Liver (tissue), 9 donors: Measurements from ENCODE around the gene PLEKHH2. TPM values are rescaled to one million over a fixed set of nuclear protein-coding genes. Genes with fewer than 3 reads are reported as not detected.
"Not testable (repeated sequence)": the region's sequence is repeated elsewhere in the genome, so short reads cannot be mapped to it uniquely, and the experiment has no call there.

Experiments
- DNase-seq: peaks from one replicate; pipeline ENCODE4 v3.0.0-alpha.2; 2017; ENCODE audit warnings: low spot score
- H3K27ac ChIP-seq, 2 donors: one replicate each; pipeline ENCODE4 v1.7.0; 2013; ENCODE audit warnings: inconsistent platforms in 2 of 2, low read length in 2 of 2, control low read depth in 1 of 2, low read depth in 1 of 2, mild to moderate bottlenecking in 1 of 2
- H3K27me3 ChIP-seq, 4 donors: one replicate each; pipeline versions ENCODE4 v1.6.1 to v1.7.0; 2013; ENCODE audit warnings: low read length in 3 of 4, inconsistent platforms in 1 of 4, mild to moderate bottlenecking in 1 of 4, moderate library complexity in 1 of 4; ENCODE audit not compliant: control insufficient read depth in 4 of 4, insufficient read depth in 4 of 4
- H3K36me3 ChIP-seq, 4 donors: one replicate each; pipeline versions ENCODE4 v1.6.1 to v1.7.0; 2013; ENCODE audit warnings: low read length in 3 of 4, mild to moderate bottlenecking in 3 of 4, low read depth in 1 of 4, moderate library complexity in 1 of 4; ENCODE audit not compliant: control insufficient read depth in 4 of 4, insufficient read depth in 3 of 4
- H3K4me1 ChIP-seq, 4 donors: one replicate each; pipeline versions ENCODE4 v1.6.1 to v1.7.0; 2013; ENCODE audit warnings: low read length in 3 of 4, mild to moderate bottlenecking in 3 of 4, moderate library complexity in 1 of 4; ENCODE audit not compliant: control insufficient read depth in 4 of 4, insufficient read depth in 4 of 4
- H3K4me3 ChIP-seq, 3 donors: one replicate each; pipeline versions ENCODE4 v1.6.1 to v1.7.0; 2013; ENCODE audit warnings: low read length in 3 of 3, control low read depth in 1 of 3, low read depth in 1 of 3, mild to moderate bottlenecking in 1 of 3
- H3K9ac ChIP-seq, 2 donors: one replicate each; pipeline ENCODE4 v1.7.0; 2013; ENCODE audit warnings: low read length in 2 of 2, mild to moderate bottlenecking in 2 of 2, moderate library complexity in 2 of 2, control low read depth in 1 of 2, low read depth in 1 of 2
- H3K9me3 ChIP-seq, 4 donors: one replicate each; pipeline versions ENCODE4 v1.6.1 to v1.7.0; 2013; ENCODE audit warnings: low read length in 3 of 4; ENCODE audit not compliant: control insufficient read depth in 4 of 4
- EGR1 ChIP-seq, 2 donors: IDR thresholded peaks; 2 replicates each; pipeline ENCODE4 v1.6.1; 2016 to 2018; ENCODE audit warnings: antibody characterized with exemption in 2 of 2, low read depth in 2 of 2
- FOXA1 ChIP-seq: IDR thresholded peaks from 2 replicates; pipeline ENCODE4 v1.6.1; 2016; ENCODE audit warnings: antibody characterized with exemption
- FOXA2 ChIP-seq: IDR thresholded peaks from 2 replicates; pipeline ENCODE4 v1.6.1; 2016; ENCODE audit warnings: antibody characterized with exemption
- GABPA ChIP-seq, 2 donors: IDR thresholded peaks in 1 of 2; conservative IDR thresholded peaks in 1 of 2; 2 replicates each; pipeline ENCODE4 v1.6.1; 2016; ENCODE audit warnings: antibody characterized with exemption in 2 of 2, mild to moderate bottlenecking in 1 of 2, moderate library complexity in 1 of 2
- HNF4A ChIP-seq, 2 donors: conservative IDR thresholded peaks; 2 replicates each; pipeline ENCODE4 v1.6.1; 2016; ENCODE audit warnings: antibody characterized with exemption in 2 of 2, mild to moderate bottlenecking in 2 of 2
- HNF4G ChIP-seq: IDR thresholded peaks from 2 replicates; pipeline ENCODE4 v1.6.1; 2016; ENCODE audit warnings: antibody characterized with exemption
- JUND ChIP-seq, 2 donors: IDR thresholded peaks; 2 replicates each; pipeline ENCODE4 v1.6.1; 2016; ENCODE audit warnings: antibody characterized with exemption in 2 of 2
- NR2F2 ChIP-seq: IDR thresholded peaks from 2 replicates; pipeline ENCODE4 v1.6.1; 2016; ENCODE audit warnings: antibody characterized with exemption
- RAD21 ChIP-seq, 2 donors: IDR thresholded peaks; 2 replicates each; pipeline ENCODE4 v1.6.1; 2016; ENCODE audit warnings: antibody characterized with exemption in 2 of 2, mild to moderate bottlenecking in 2 of 2
- RXRA ChIP-seq, 2 donors: IDR thresholded peaks; 2 replicates each; pipeline ENCODE4 v1.6.1; 2017 to 2018; ENCODE audit warnings: antibody characterized with exemption in 2 of 2, mild to moderate bottlenecking in 1 of 2
- SP1 ChIP-seq: IDR thresholded peaks from 2 replicates; pipeline ENCODE4 v1.6.1; 2018; ENCODE audit warnings: antibody characterized with exemption, mild to moderate bottlenecking
- TAF1 ChIP-seq: conservative IDR thresholded peaks from 2 replicates; pipeline ENCODE4 v1.6.1; 2016; ENCODE audit warnings: antibody characterized with exemption, mild to moderate bottlenecking
- YY1 ChIP-seq: IDR thresholded peaks from 2 replicates; pipeline ENCODE4 v1.6.1; 2016; ENCODE audit warnings: antibody characterized with exemption, mild to moderate bottlenecking
- WGBS: extraction: QIAGEN DNeasy Blood & Tissue Kit; methylation state at CpG from one replicate; pipeline ENCODE4 v1.1.7; 2013; 5-methylcytosine and 5-hydroxymethylcytosine counted together
- polyA plus RNA-seq, 2 donors: library from polyadenylated mRNA; stranded (reverse) in 1 of 2; unstranded in 1 of 2; fragments of 200-250 nt in 1 of 2; fragments of >200 nt in 1 of 2; fragmentation: Nextera tagmentation in 1 of 2; extraction: Ambion mirVana in 1 of 2; gene quantifications; one replicate each; pipeline versions ENCODE4 v1.2.1 to v1.2.3, GENCODE V29; 2013 to 2015
- total RNA-seq, 2 donors: library from RNA; depleted of rRNA; stranded (reverse); fragments of >200 nt; gene quantifications; one replicate each; pipeline ENCODE4 v1.2.3, GENCODE V29; 2014
- TF ChIP-seq, protein P1 (sequence below): IDR thresholded peaks from 2 replicates; pipeline ENCODE4 v1.6.1; 2016; ENCODE audit warnings: antibody characterized with exemption, mild to moderate bottlenecking
- TF ChIP-seq, protein P2 (sequence below): fragments of 150-350 bp; IDR thresholded peaks from 2 replicates; pipeline ENCODE4 v1.5.1; 2017; ENCODE audit warnings: improper control_type of control experiment, low read depth, low read length; ENCODE audit not compliant: missing input control
- TF ChIP-seq, protein P3 (sequence below): IDR thresholded peaks from 2 replicates; pipeline ENCODE4 v1.6.1; 2016; ENCODE audit warnings: antibody characterized with exemption
- TF ChIP-seq, protein P4 (sequence below): IDR thresholded peaks from 2 replicates; pipeline ENCODE4 v1.6.1; 2016; ENCODE audit warnings: antibody characterized with exemption
- TF ChIP-seq, protein P5 (sequence below): IDR thresholded peaks from 2 replicates; pipeline ENCODE4 v1.6.1; 2016; ENCODE audit warnings: antibody characterized with exemption
- donor health status: healthy.
- donor health status: healthy.
- donor health status: healthy.
- donor health status: healthy.
- donor health status: healthy.

PLEKHH2 gene
- total and polyA plus RNA-seq, 4 donors: 0.51 to 3.8 (median 1.0) TPM

DNA sequence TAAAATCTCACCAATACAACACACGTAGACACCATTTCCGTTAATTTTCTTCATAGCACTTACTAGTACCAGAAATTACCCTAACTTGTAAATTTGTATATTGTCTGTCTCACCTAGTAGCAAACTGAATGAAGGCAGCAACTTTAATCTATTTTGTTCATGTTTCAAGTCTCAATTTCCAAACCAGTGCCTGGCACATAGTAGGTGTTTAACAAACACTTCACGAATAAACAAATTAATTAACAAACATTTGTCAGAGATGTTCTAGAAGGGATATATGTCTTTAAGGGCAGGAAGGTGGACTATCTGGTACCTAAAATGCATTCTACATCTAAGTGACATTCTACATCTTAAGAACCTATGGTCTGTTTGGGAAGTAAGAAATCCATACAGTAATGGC is 42.2 kb upstream of the PLEKHH2 start (continued):
- TF ChIP-seq, protein P1, sequence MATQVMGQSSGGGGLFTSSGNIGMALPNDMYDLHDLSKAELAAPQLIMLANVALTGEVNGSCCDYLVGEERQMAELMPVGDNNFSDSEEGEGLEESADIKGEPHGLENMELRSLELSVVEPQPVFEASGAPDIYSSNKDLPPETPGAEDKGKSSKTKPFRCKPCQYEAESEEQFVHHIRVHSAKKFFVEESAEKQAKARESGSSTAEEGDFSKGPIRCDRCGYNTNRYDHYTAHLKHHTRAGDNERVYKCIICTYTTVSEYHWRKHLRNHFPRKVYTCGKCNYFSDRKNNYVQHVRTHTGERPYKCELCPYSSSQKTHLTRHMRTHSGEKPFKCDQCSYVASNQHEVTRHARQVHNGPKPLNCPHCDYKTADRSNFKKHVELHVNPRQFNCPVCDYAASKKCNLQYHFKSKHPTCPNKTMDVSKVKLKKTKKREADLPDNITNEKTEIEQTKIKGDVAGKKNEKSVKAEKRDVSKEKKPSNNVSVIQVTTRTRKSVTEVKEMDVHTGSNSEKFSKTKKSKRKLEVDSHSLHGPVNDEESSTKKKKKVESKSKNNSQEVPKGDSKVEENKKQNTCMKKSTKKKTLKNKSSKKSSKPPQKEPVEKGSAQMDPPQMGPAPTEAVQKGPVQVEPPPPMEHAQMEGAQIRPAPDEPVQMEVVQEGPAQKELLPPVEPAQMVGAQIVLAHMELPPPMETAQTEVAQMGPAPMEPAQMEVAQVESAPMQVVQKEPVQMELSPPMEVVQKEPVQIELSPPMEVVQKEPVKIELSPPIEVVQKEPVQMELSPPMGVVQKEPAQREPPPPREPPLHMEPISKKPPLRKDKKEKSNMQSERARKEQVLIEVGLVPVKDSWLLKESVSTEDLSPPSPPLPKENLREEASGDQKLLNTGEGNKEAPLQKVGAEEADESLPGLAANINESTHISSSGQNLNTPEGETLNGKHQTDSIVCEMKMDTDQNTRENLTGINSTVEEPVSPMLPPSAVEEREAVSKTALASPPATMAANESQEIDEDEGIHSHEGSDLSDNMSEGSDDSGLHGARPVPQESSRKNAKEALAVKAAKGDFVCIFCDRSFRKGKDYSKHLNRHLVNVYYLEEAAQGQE: no peak
- no peak for TF ChIP-seq TAF1

DNA sequence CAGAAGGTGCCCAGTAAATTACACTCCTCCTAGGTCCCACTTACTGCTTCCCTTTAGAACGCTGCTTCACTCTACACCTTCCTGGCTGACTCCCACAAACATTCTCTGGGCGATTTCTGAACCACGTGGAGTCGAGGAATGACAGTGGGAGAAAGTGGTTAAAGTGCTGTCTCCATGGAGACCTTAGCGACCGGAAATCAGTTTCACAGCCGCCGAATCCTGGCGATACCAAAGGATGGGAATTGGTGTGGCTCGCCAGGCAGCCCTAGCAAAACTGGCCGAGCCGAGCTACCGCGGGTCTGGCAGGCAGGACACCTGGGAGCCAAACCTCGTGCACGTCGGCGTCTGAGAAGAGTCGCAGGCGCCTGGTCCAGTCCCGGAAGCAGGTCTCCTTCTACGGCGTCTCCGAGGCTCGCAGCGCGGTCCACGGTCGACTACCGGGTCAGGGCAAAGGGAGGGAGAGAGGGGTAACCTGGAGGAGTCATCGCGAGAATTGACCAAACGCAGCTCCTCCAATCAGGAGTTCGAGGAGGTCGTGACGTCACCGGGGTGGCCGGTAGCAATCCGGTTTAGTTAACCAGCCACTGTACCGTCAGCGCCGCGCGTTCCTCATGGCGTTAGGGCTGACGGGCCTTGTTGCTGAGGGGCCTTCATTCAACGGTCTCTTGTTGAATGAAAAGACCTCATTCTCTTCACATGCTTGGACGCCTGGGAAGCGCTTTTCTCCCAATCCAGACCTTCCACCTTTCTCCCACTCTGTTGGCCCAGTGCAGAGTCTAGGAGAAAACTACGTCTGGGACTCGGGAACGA is 41.3 kb upstream of the PLEKHH2 start, which contains the start of gene THADA:
Gene THADA, minus strand, starts transcription at position 436 of the 810 bp plus-strand sequence. CDS start 3,646 bp downstream, outside the sequence.
- H3K9ac ChIP-seq: peak within 1 kb of the TSS; percentile 75 to 96
- peak within 1 kb of the TSS; percentile 94 to 96 for H3K27ac ChIP-seq
- WGBS: under 1% methylated on average over 52 of the region's 52 CpGs
- peaks cover 0 to 3% (median under 1%) of the 10 kb centered on the region in 4 donors for H3K36me3 ChIP-seq
- peak within 1 kb of the TSS; percentile 63 to 99 (median 91) for H3K4me3 ChIP-seq
- H3K4me1 ChIP-seq: peaks cover 1 to 17% (median 12%) of the 10 kb centered on the region in 4 donors
- TF ChIP-seq FOXA1: no peak
- TF ChIP-seq, protein P2, sequence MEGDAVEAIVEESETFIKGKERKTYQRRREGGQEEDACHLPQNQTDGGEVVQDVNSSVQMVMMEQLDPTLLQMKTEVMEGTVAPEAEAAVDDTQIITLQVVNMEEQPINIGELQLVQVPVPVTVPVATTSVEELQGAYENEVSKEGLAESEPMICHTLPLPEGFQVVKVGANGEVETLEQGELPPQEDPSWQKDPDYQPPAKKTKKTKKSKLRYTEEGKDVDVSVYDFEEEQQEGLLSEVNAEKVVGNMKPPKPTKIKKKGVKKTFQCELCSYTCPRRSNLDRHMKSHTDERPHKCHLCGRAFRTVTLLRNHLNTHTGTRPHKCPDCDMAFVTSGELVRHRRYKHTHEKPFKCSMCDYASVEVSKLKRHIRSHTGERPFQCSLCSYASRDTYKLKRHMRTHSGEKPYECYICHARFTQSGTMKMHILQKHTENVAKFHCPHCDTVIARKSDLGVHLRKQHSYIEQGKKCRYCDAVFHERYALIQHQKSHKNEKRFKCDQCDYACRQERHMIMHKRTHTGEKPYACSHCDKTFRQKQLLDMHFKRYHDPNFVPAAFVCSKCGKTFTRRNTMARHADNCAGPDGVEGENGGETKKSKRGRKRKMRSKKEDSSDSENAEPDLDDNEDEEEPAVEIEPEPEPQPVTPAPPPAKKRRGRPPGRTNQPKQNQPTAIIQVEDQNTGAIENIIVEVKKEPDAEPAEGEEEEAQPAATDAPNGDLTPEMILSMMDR: no peak
- peak; percentile 87 for TF ChIP-seq TAF1
- no peak for TF ChIP-seq HNF4G
- TF ChIP-seq RAD21 (IDR thresholded peaks at IDR 0.05): no peak
- TF ChIP-seq JUND (IDR thresholded peaks at IDR 0.05): peak in 1 of 2 donors; percentile 51
- TF ChIP-seq, protein P3, sequence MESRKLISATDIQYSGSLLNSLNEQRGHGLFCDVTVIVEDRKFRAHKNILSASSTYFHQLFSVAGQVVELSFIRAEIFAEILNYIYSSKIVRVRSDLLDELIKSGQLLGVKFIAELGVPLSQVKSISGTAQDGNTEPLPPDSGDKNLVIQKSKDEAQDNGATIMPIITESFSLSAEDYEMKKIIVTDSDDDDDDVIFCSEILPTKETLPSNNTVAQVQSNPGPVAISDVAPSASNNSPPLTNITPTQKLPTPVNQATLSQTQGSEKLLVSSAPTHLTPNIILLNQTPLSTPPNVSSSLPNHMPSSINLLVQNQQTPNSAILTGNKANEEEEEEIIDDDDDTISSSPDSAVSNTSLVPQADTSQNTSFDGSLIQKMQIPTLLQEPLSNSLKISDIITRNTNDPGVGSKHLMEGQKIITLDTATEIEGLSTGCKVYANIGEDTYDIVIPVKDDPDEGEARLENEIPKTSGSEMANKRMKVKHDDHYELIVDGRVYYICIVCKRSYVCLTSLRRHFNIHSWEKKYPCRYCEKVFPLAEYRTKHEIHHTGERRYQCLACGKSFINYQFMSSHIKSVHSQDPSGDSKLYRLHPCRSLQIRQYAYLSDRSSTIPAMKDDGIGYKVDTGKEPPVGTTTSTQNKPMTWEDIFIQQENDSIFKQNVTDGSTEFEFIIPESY: peak; percentile 100
- TF ChIP-seq HNF4A (conservative IDR thresholded peaks at IDR 0.05): peak; percentile 64 to 68
- TF ChIP-seq, protein P1: peak; percentile 91
- TF ChIP-seq, protein P4, sequence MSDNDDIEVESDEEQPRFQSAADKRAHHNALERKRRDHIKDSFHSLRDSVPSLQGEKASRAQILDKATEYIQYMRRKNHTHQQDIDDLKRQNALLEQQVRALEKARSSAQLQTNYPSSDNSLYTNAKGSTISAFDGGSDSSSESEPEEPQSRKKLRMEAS: peak; percentile 86
- TF ChIP-seq GABPA (IDR thresholded peaks at IDR 0.05 in 1 of 2, conservative IDR thresholded peaks at IDR 0.05 in 1 of 2): peak; percentile 73 to 96
- TF ChIP-seq, protein P5, sequence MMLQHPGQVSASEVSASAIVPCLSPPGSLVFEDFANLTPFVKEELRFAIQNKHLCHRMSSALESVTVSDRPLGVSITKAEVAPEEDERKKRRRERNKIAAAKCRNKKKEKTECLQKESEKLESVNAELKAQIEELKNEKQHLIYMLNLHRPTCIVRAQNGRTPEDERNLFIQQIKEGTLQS: peak; percentile 49
- peak; percentile 85 for TF ChIP-seq SP1
- TF ChIP-seq RXRA (IDR thresholded peaks at IDR 0.05): peak; percentile 67 to 75
- TF ChIP-seq NR2F2: peak; percentile 82
- TF ChIP-seq EGR1 (IDR thresholded peaks at IDR 0.05; ENCODE audit: low read depth in 2 of 2): no peak
- peak; percentile 85 for TF ChIP-seq YY1
- no peak for TF ChIP-seq FOXA2
- DNase-seq: peak; percentile 97
- no peaks in the 10 kb centered on the region for H3K9me3 ChIP-seq
- H3K27me3 ChIP-seq: no peaks in the 10 kb centered on the region

DNA sequence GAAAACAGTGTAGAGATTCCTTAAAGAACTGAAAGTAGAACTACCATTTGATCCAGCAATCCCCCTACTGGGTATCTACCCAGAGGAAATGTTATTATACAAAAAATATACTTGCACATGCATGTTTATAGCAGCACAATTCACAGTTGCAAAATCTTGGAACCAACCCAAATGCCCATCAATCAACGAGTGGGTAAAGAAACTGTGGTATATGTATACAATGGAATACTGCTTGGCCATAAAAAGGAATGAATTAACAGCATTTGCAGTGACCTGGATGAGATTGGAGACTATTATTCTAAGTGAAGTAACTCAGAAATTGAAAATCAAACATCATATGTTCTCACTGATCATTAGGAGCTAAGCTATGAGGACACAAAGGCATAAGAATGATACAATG is 36.5 kb upstream of the PLEKHH2 start:
- H3K27me3 ChIP-seq, H3K4me3 ChIP-seq, H3K4me1 ChIP-seq, H3K27ac ChIP-seq, H3K9ac ChIP-seq, H3K9me3 ChIP-seq, H3K36me3 ChIP-seq, DNase-seq: not testable (repeated sequence)
- 53% methylated on average over 1 of the region's 1 CpG for WGBS
